22Rv1 (cell line): ENCODE results near the gene RRM2.

ENCODE experiments used
- CTCF ChIP-seq: fragments of 450-650 bp; IDR thresholded peaks from 2 replicates; pipeline ENCODE4 v1.5.1; 2017; ENCODE audit warnings: mild to moderate bottlenecking
- ZFX ChIP-seq: fragments of 450-650 bp; IDR thresholded peaks from 2 replicates; pipeline ENCODE4 v1.6.1; 2017; ENCODE audit warnings: antibody characterized with exemption, borderline replicate concordance

GRCh38 chr2:10132043-10132575 lies 9.6 kb downstream of the RRM2 start:
- TF ChIP-seq CTCF, result no peak
- TF ChIP-seq ZFX, result no peak
